SK-N-SH treated with all-trans-retinoic acid at 6 μM for 48 hours (cell line): ENCODE measurements around the gene ACBD4.

ENCODE experiments used
- ARNTL ChIP-seq: fragments of 450-650 bp; formaldehyde crosslinking; IDR thresholded peaks from 2 replicates; pipeline ENCODE4 v1.5.0; 2020; ENCODE audit warnings: low read depth, mild to moderate bottlenecking, moderate library complexity, borderline replicate concordance
- OSR1 ChIP-seq: fragments of 250-450 bp; sonication (Bioruptor Pico); IDR thresholded peaks from 2 replicates; pipeline ENCODE4 v1.8.0; 2022; ENCODE audit warnings: moderate library complexity, mild to moderate bottlenecking, inconsistent platforms
- RARB ChIP-seq: fragments of 250-450 bp; sonication (Bioruptor Pico); IDR thresholded peaks from 2 replicates; pipeline ENCODE4 v1.8.0; 2021; ENCODE audit warnings: mild to moderate bottlenecking, moderate library complexity
- TF ChIP-seq, protein P1 (sequence below): fragments of 250-450 bp; sonication (Bioruptor Pico); IDR thresholded peaks from 2 replicates; pipeline ENCODE4 v1.8.0; 2020; ENCODE audit warnings: mild to moderate bottlenecking, moderate library complexity, borderline replicate concordance

DNA sequence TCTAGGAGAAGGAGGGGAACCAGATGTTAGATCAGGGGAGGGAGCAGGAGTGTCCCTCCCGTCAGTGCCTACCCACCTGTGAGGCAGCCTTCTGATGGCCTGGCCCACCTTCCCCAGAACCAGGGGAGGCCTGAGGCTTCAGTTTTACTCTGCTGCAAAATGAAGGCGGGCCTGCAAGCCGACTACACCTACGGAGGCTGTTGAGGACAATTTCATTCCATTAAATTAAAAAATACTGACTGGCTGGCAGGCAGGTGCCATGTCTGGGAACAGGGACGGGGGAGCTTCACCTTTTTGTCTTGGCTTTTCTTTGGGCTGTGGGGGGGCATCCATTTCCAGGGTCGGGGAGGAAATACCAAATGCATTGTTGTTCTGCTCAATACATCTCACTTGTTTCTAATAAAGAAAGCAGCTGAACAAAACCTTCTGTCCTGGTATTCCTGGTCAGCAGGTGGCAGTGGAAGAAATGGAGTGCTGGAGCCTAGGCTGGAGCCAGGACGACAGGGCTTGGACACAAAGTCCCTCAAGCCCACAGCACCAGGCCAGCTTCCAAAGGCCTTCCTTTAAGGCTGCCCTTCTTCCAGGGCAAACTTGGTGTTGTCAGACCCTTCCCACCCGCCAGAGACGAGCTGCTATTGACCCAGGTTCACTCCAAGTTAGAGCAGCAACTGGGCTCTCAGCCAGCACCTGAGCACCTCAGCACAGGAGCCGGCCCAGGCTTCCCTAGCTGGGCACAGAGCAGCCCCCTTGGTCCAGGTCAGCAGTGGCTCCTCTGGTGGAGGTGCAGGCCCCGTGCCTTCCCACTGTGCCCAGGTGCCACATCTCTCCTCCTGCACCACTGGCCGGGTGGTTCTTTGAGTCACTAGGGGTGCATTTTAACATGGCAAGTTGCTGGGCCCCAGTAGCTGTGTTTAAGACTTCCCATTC is 26.6 kb upstream of the ACBD4 start:
- TF ChIP-seq, protein P1, sequence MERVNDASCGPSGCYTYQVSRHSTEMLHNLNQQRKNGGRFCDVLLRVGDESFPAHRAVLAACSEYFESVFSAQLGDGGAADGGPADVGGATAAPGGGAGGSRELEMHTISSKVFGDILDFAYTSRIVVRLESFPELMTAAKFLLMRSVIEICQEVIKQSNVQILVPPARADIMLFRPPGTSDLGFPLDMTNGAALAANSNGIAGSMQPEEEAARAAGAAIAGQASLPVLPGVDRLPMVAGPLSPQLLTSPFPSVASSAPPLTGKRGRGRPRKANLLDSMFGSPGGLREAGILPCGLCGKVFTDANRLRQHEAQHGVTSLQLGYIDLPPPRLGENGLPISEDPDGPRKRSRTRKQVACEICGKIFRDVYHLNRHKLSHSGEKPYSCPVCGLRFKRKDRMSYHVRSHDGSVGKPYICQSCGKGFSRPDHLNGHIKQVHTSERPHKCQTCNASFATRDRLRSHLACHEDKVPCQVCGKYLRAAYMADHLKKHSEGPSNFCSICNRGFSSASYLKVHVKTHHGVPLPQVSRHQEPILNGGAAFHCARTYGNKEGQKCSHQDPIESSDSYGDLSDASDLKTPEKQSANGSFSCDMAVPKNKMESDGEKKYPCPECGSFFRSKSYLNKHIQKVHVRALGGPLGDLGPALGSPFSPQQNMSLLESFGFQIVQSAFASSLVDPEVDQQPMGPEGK (CRISPR knock-in tag): no peak
- TF ChIP-seq RARB (no peak), OSR1 (CRISPR knock-in tag) (no peak), ARNTL (no peak)
